Spinal cord (tissue), 10 donors: ENCODE measurements around the gene SORCS2. TPM values are rescaled to one million over a fixed set of nuclear protein-coding genes. Genes with fewer than 3 reads are reported as not detected.

Experiments
- DNase-seq, 6 donors: peaks; one replicate each; pipeline versions ENCODE4 v3.0.0 to v3.0.0-alpha.2; 2013 to 2015; ENCODE audit warnings: low spot score in 6 of 6, low read depth in 4 of 6
- H3K27ac ChIP-seq: one replicate; pipeline ENCODE4 v1.5.1; 2013; ENCODE audit warnings: low read depth, low read length, control low read depth
- H3K27me3 ChIP-seq: one replicate; pipeline ENCODE4 v1.6.1; 2013; ENCODE audit warnings: low read length; ENCODE audit not compliant: control insufficient read depth, insufficient read depth
- H3K36me3 ChIP-seq: one replicate; pipeline ENCODE4 v1.6.1; 2013; ENCODE audit warnings: low read length; ENCODE audit not compliant: control insufficient read depth, insufficient read depth
- H3K4me1 ChIP-seq: one replicate; pipeline ENCODE4 v1.6.1; 2013; ENCODE audit warnings: low read length; ENCODE audit not compliant: control insufficient read depth, insufficient read depth
- H3K4me3 ChIP-seq: one replicate; pipeline ENCODE4 v1.5.1; 2013; ENCODE audit warnings: low read depth, low read length, control low read depth
- H3K9me3 ChIP-seq: one replicate; pipeline ENCODE4 v1.6.1; 2013; ENCODE audit warnings: low read length; ENCODE audit not compliant: control insufficient read depth, insufficient read depth
- WGBS: methylation state at CpG from one replicate; pipeline ENCODE4 v1.1.5; 2013; ENCODE audit warnings: missing lambda C conversion rate; ENCODE audit not compliant: insufficient coverage; 5-methylcytosine and 5-hydroxymethylcytosine counted together
- polyA plus RNA-seq, 2 donors: library from polyadenylated mRNA; unstranded; fragments of 120-200 nt; gene quantifications; one replicate each; pipeline ENCODE4 v1.2.1, GENCODE V29; 2013; ENCODE audit not compliant: insufficient read length in 2 of 2
- total RNA-seq, 2 donors: library from RNA; depleted of rRNA in 1 of 2; stranded (reverse); fragments of 120-200 nt in 1 of 2; fragments of >200 nt in 1 of 2; gene quantifications; one replicate each; pipeline versions ENCODE4 v1.2.3 to v1.2.4, GENCODE V29; 2013 to 2014
- donor health status: healthy.

SORCS2 gene
- total and polyA plus RNA-seq, 4 donors = 7.3 to 24.8 (median 16.5) TPM

DNA sequence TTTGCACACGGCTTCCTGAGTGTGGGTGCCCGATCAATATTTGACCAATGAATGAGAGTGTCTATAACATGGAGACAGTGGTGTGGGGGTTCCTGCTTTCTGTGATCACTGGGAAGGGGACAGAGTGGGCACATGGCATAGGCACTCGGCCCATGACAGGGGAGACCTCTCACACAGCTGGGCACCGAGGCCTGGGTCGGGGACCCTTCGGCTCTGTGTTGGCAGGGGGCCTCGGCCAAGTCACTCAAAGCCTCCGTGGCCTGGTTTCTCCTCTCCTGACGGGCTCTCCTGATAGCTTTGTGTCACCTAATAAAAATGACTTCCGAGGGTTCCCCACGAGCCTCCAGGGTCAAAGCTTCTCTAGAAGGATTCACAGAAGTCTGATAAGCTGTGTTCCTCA, 286.3 kb downstream of the SORCS2 start:
- WGBS = 82% methylated on average over 11 of the region's 11 CpGs
- H3K4me3 ChIP-seq = no peak overlapping the region
- no peaks in the 10 kb centered on the region for H3K27me3 ChIP-seq
- H3K9me3 ChIP-seq = no peaks in the 10 kb centered on the region
- peaks cover 7% of the 10 kb centered on the region for H3K4me1 ChIP-seq
- H3K27ac ChIP-seq = no peak overlapping the region
- no peak for DNase-seq
- peaks cover 2% of the 10 kb centered on the region for H3K36me3 ChIP-seq

DNA sequence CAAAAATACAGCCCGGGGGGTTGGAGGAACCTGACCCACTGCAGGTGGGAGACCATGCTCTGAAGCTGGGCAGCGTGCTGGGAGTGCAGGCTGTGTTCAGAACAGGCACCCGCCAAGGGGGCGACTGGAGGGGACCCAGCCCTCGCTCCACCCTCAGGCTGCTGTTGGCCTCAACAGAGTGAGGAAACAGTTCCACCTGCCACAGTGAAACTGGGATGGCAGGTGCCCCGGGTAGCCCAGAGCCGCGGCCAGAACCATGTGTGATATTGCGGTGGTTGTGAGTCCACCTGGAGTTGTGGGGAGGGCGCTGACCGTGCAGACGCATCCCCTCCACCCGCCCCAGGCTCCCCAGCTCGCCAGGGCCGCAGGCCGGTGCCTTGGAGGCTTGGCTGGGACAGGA, 288.1 kb downstream of the SORCS2 start:
- Histone ChIP-seq H3K27ac (no peak overlapping the region), H3K4me1 (no peaks in the 10 kb centered on the region), H3K27me3 (no peaks in the 10 kb centered on the region), H3K4me3 (no peak overlapping the region), H3K9me3 (no peaks in the 10 kb centered on the region), H3K36me3 (peaks cover 4% of the 10 kb centered on the region)
- WGBS = 86% methylated on average over 13 of the region's 16 CpGs
- DNase-seq = no peak

DNA sequence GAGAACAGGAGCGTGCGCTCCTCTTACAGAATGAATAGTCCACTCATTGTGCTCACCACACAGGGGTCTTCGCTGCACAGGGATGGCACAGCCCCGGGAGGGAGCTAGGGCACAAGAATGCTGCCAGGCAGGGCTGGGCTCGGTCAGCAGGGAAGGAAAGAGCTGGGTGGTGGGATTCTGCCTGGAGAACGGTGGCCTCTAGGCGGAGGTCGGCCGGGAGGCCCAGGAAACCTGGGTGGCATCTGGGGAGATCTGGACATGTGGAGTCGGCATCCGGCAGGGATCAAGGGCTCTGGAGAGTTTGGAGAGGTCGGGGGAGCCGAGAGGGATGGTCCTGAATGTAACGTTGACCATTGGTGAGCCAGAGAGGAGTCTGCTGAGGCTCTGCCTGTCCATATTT, 288.9 kb downstream of the SORCS2 start:
- DNase-seq = no peak
- Histone ChIP-seq H3K36me3 (peaks cover 7% of the 10 kb centered on the region), H3K9me3 (no peaks in the 10 kb centered on the region), H3K27me3 (no peaks in the 10 kb centered on the region), H3K4me3 (no peak overlapping the region), H3K27ac (no peak overlapping the region), H3K4me1 (peaks cover 5% of the 10 kb centered on the region)
- WGBS = 92% methylated on average over 12 of the region's 14 CpGs

GRCh38 chr4:7485096-7485495, 292.8 kb downstream of the SORCS2 start:
- 70% methylated on average over 7 of the region's 7 CpGs for WGBS
- Histone ChIP-seq H3K27ac (no peak overlapping the region), H3K4me3 (no peak overlapping the region), H3K27me3 (no peaks in the 10 kb centered on the region), H3K4me1 (peaks cover 29% of the 10 kb centered on the region), H3K9me3 (no peaks in the 10 kb centered on the region), H3K36me3 (peaks cover 7% of the 10 kb centered on the region)
- DNase-seq = no peak

- 89% methylated on average over 11 of the region's 11 CpGs for WGBS
- H3K27me3 ChIP-seq = no peaks in the 10 kb centered on the region
- H3K36me3 ChIP-seq = peaks cover 7% of the 10 kb centered on the region
- H3K4me3 ChIP-seq = no peak overlapping the region
- H3K27ac ChIP-seq = no peak overlapping the region
- no peak for DNase-seq
- H3K4me1 ChIP-seq = peaks cover 29% of the 10 kb centered on the region
- H3K9me3 ChIP-seq = no peaks in the 10 kb centered on the region
These were observed 293.8 kb downstream of the SORCS2 start for GRCh38 chr4:7486101-7486500.

GRCh38 chr4:7487502-7487901, 295.2 kb downstream of the SORCS2 start:
- peaks cover 7% of the 10 kb centered on the region for H3K36me3 ChIP-seq
- no peaks in the 10 kb centered on the region for H3K27me3 ChIP-seq
- WGBS = 45% methylated on average over 10 of the region's 10 CpGs
- no peak overlapping the region for H3K27ac ChIP-seq
- DNase-seq = peak in 2 of 6 donors; percentile 52 to 63
- H3K4me1 ChIP-seq = peaks cover 29% of the 10 kb centered on the region
- H3K4me3 ChIP-seq = no peak overlapping the region
- H3K9me3 ChIP-seq = no peaks in the 10 kb centered on the region

DNA sequence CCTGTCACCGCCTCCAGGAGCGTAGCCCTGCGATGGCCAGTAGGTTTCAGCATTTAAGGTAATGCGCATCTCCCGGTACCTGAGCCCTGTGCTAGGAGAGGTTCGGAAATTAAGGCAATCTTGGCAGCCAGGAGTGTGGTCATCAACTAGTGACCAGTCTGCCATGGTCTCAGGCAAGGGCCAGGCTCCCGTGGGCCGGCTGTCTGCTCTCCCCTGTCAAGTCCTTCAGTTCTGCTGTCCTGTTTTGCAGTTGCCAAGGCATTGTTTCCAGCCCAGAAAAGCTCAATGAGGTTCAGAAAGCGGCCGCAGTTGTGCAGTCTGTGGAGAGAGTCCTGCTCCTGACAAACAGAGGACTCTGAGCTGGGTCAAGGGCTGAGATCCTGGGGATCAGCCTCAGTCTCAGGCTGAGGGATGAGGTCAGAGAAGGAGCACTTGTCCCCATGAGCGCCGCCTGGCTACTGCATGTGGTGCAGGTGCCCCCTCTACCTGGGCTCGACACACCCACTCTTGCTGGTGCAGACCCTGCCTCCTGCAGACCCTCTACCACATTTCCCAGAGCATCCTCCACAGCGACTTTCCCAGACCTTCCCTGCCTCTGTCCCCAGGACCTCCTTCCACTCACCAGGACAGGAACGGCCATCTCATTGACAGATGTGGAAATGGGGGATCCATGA, 295.8 kb downstream of the SORCS2 start:
- WGBS = 77% methylated on average over 14 of the region's 15 CpGs
- Histone ChIP-seq H3K4me3 (no peak overlapping the region), H3K9me3 (no peaks in the 10 kb centered on the region), H3K27ac (no peak overlapping the region), H3K27me3 (no peaks in the 10 kb centered on the region), H3K36me3 (peaks cover 7% of the 10 kb centered on the region), H3K4me1 (peaks cover 29% of the 10 kb centered on the region)
- no peak for DNase-seq

DNA sequence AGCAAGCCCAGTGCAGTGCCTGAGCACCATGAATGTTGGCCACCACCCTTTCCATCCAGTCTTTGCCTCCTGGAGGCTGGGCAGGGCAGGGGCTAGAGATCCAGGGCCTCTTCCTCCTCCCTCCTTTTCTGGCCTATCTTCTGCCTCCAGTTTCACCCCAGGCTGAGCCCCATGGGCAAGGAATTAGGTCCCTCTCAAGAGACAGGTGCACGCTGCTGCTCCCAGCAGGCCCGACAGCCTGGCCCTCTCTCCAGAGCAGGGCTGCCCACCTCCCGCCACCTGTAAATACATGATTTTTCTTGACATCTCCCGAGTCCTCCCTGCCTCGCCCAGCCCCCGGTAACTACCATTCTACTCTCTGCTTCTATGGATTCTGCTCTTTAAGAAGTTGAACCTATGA, 299.6 kb downstream of the SORCS2 start:
- no peak overlapping the region for H3K4me3 ChIP-seq
- no peak for DNase-seq
- 100% methylated on average over 6 of the region's 6 CpGs for WGBS
- no peaks in the 10 kb centered on the region for H3K27me3 ChIP-seq
- peaks cover 2% of the 10 kb centered on the region for H3K36me3 ChIP-seq
- no peak overlapping the region for H3K27ac ChIP-seq
- peaks cover 36% of the 10 kb centered on the region for H3K4me1 ChIP-seq
- H3K9me3 ChIP-seq = no peaks in the 10 kb centered on the region

DNA sequence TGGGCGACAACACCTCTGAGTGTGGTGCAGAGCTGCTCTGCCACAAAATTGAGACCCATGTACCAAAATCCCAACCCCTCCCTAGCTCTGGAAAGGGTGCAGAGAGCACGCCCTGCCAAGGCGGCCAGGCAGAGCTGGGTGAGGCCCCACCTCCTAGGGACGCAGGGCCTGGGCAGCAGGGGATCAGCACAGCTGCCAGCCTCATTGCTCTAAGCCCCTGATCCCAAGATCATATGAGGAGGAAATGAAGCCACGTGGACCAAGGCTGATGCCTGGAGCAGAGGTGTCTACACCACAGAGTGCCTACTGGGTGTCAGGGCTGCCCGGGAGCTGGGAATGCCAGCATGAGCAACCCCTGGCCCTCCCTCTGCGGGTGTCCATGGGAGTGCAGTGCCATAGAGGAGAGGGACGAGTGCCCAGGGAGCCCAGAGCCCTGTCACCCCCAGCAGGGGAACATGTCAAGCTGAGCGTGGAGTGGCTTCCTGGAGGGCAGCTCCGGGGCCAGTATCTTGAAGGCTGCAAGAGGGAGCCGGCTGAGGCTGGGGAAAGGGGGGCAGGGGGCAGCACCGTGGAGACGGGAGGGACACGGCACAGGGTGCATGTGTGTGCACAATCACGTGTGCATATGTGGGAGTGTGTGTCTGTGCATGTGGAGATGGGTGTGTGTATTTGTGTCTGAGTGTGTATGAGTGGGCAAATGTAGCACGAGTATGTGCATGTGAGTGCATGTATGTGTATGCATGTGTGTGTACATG, 306.3 kb downstream of the SORCS2 start:
- peaks cover 66% of the 10 kb centered on the region for H3K4me1 ChIP-seq
- no peak overlapping the region for H3K4me3 ChIP-seq
- no peak overlapping the region for H3K27ac ChIP-seq
- no peak for DNase-seq
- H3K9me3 ChIP-seq = no peaks in the 10 kb centered on the region
- peaks cover 4% of the 10 kb centered on the region for H3K27me3 ChIP-seq
- WGBS = 73% methylated on average over 16 of the region's 16 CpGs
- H3K36me3 ChIP-seq = peaks cover 3% of the 10 kb centered on the region

GRCh38 chr4:7499661-7500060, 307.3 kb downstream of the SORCS2 start:
- Histone ChIP-seq H3K9me3 (no peaks in the 10 kb centered on the region), H3K27me3 (peaks cover 4% of the 10 kb centered on the region), H3K4me1 (peaks cover 77% of the 10 kb centered on the region), H3K27ac (no peak overlapping the region), H3K4me3 (no peak overlapping the region), H3K36me3 (peaks cover 3% of the 10 kb centered on the region)
- no peak for DNase-seq
- whole genome bisulfite sequencing = 51% methylated on average over 16 of the region's 16 CpGs
